Measurements from ENCODE around the gene LPGAT1.

DNA sequence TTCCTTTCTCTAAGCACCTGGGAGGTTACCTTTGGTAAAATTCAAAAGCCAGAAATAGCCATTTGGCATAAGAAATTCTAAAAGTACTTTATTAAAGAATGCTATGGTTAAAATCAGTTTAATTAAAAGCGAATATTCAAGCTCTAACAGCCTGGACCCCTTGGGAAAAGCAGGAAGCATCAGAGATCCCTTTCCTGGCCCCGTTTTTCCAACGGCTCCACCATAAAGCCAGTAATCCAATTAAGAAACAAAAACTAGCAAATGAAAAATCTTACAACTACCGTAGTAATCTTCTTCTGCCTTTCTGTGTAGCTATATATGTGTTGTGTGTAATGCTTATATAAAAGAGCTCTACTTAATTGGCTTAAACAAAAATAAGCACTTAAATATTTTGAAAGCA is 121.6 kb downstream of the LPGAT1 start:
- TF ChIP-seq, protein P1, sequence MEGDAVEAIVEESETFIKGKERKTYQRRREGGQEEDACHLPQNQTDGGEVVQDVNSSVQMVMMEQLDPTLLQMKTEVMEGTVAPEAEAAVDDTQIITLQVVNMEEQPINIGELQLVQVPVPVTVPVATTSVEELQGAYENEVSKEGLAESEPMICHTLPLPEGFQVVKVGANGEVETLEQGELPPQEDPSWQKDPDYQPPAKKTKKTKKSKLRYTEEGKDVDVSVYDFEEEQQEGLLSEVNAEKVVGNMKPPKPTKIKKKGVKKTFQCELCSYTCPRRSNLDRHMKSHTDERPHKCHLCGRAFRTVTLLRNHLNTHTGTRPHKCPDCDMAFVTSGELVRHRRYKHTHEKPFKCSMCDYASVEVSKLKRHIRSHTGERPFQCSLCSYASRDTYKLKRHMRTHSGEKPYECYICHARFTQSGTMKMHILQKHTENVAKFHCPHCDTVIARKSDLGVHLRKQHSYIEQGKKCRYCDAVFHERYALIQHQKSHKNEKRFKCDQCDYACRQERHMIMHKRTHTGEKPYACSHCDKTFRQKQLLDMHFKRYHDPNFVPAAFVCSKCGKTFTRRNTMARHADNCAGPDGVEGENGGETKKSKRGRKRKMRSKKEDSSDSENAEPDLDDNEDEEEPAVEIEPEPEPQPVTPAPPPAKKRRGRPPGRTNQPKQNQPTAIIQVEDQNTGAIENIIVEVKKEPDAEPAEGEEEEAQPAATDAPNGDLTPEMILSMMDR (conservative IDR thresholded peaks at IDR 0.05; ENCODE audit: low read depth, low read length): no peak
- no peak for TF ChIP-seq EZH2 (IDR thresholded peaks at IDR 0.05; ENCODE audit: borderline replicate concordance, low read depth, low read length, poor library complexity, severe bottlenecking)

Measured in A673 (cell line).